Mesenchymal stem cell (in vitro differentiated cells and primary cell): Measurements from ENCODE around the gene GOLGA5.
"Not testable (repeated sequence)": the region's sequence is repeated elsewhere in the genome, so short reads cannot be mapped to it uniquely, and the experiment has no call there.

Source experiments
- DNase-seq: peaks from one replicate; pipeline ENCODE4 v3.0.0-alpha.2; 2013
- H2AFZ ChIP-seq: one replicate; pipeline ENCODE4 v1.6.1; 2013; ENCODE audit warnings: low read depth, mild to moderate bottlenecking, control low read depth, inconsistent platforms, low read length, moderate library complexity
- H2AK5ac ChIP-seq: 2 replicates; pipeline ENCODE4 v1.6.1; 2013; ENCODE audit warnings: low read length, moderate library complexity, mild to moderate bottlenecking, inconsistent platforms; ENCODE audit not compliant: severe bottlenecking
- H2BK120ac ChIP-seq: one replicate; pipeline ENCODE4 v1.6.1; 2013; ENCODE audit warnings: low read depth, mild to moderate bottlenecking, inconsistent platforms, low read length, moderate library complexity
- H2BK12ac ChIP-seq, 2 experiments: one replicate each; pipeline ENCODE4 v1.6.1; 2013; ENCODE audit warnings: inconsistent platforms in 2 of 2, low read length in 2 of 2, mild to moderate bottlenecking in 2 of 2, moderate library complexity in 2 of 2, control low read depth in 1 of 2
- H2BK15ac ChIP-seq: one replicate; pipeline ENCODE4 v1.6.1; 2013; ENCODE audit warnings: mild to moderate bottlenecking, low read depth, inconsistent platforms; ENCODE audit not compliant: poor library complexity, severe bottlenecking
- H2BK5ac ChIP-seq: 2 replicates; pipeline ENCODE4 v1.6.1; 2013; ENCODE audit warnings: low read depth, mild to moderate bottlenecking, low read length, control low read depth, inconsistent platforms; ENCODE audit not compliant: poor library complexity, severe bottlenecking
- H3K14ac ChIP-seq, 2 experiments: one replicate each; pipeline ENCODE4 v1.6.1; 2013; ENCODE audit warnings: inconsistent platforms in 2 of 2, low read length in 2 of 2, control low read depth in 1 of 2, mild to moderate bottlenecking in 1 of 2, moderate library complexity in 1 of 2
- H3K18ac ChIP-seq, 2 experiments: one replicate each; pipeline ENCODE4 v1.6.1; 2013; ENCODE audit warnings: inconsistent platforms in 2 of 2, low read length in 2 of 2, control low read depth in 1 of 2, low read depth in 1 of 2, mild to moderate bottlenecking in 1 of 2
- H3K23ac ChIP-seq, 2 experiments: one replicate each; pipeline ENCODE4 v1.6.1; 2013; ENCODE audit warnings: inconsistent platforms in 2 of 2, low read length in 2 of 2, mild to moderate bottlenecking in 2 of 2, moderate library complexity in 2 of 2, control low read depth in 1 of 2
- H3K27ac ChIP-seq: 2 replicates; pipeline ENCODE4 v1.5.1; 2013; ENCODE audit warnings: mild to moderate bottlenecking, moderate library complexity, low read length, control low read depth, inconsistent platforms; ENCODE audit not compliant: poor library complexity, severe bottlenecking
- H3K27me3 ChIP-seq, 2 experiments: 2 replicates each; pipeline versions ENCODE4 v1.6.1 to v1.7.0; 2013; ENCODE audit warnings: low read length in 2 of 2, mild to moderate bottlenecking in 2 of 2, moderate library complexity in 2 of 2, control low read depth in 1 of 2, inconsistent platforms in 1 of 2; ENCODE audit not compliant: control insufficient read depth in 1 of 2, insufficient read depth in 1 of 2
- H3K36me3 ChIP-seq, 2 experiments: 2 replicates each; pipeline versions ENCODE4 v1.6.1 to v1.7.0; 2013; ENCODE audit warnings: low read length in 2 of 2, control low read depth in 1 of 2, inconsistent platforms in 1 of 2, low read depth in 1 of 2, mild to moderate bottlenecking in 1 of 2; ENCODE audit not compliant: insufficient read depth in 2 of 2, control insufficient read depth in 1 of 2
- H3K4ac ChIP-seq, 2 experiments: one replicate each; pipeline ENCODE4 v1.6.1; 2013; ENCODE audit warnings: inconsistent platforms in 2 of 2, low read length in 2 of 2, mild to moderate bottlenecking in 2 of 2, moderate library complexity in 2 of 2, control low read depth in 1 of 2, low read depth in 1 of 2
- H3K4me1 ChIP-seq: 2 replicates; pipeline ENCODE4 v1.6.1; 2013; ENCODE audit warnings: low read depth, low read length, control low read depth; ENCODE audit not compliant: control insufficient read depth, insufficient read depth
- H3K4me2 ChIP-seq: 2 replicates; pipeline ENCODE4 v1.6.1; 2013; ENCODE audit warnings: low read length, mild to moderate bottlenecking, inconsistent platforms; ENCODE audit not compliant: poor library complexity, severe bottlenecking
- H3K4me3 ChIP-seq, 2 experiments: 2 replicates each; pipeline versions ENCODE4 v1.5.1 to v1.7.0; 2013; ENCODE audit warnings: low read length in 2 of 2, mild to moderate bottlenecking in 2 of 2, control low read depth in 1 of 2, low read depth in 1 of 2; ENCODE audit not compliant: insufficient read depth in 1 of 2
- H3K79me1 ChIP-seq: replicated peaks from 2 replicates; pipeline ENCODE4 v1.6.1; 2013; ENCODE audit warnings: mild to moderate bottlenecking, control low read depth, low read length, inconsistent platforms; ENCODE audit not compliant: poor library complexity, severe bottlenecking
- H3K9ac ChIP-seq: 2 replicates; pipeline ENCODE4 v1.7.0; 2013; ENCODE audit warnings: mild to moderate bottlenecking, low read length, moderate library complexity
- H3K9me3 ChIP-seq: 2 replicates; pipeline ENCODE4 v1.7.0; 2013; ENCODE audit warnings: mild to moderate bottlenecking, low read length; ENCODE audit not compliant: control insufficient read depth
- H4K8ac ChIP-seq: one replicate; pipeline ENCODE4 v1.6.1; 2013; ENCODE audit warnings: inconsistent platforms, mild to moderate bottlenecking, low read length, moderate library complexity
- H4K91ac ChIP-seq: one replicate; pipeline ENCODE4 v1.6.1; 2013; ENCODE audit warnings: mild to moderate bottlenecking, low read length, inconsistent platforms
- WGBS: methylation state at CpG from one replicate; pipeline ENCODE4 v1.1.7; 2013; ENCODE audit warnings: mixed read lengths; 5-methylcytosine and 5-hydroxymethylcytosine counted together

GOLGA5 gene

DNA sequence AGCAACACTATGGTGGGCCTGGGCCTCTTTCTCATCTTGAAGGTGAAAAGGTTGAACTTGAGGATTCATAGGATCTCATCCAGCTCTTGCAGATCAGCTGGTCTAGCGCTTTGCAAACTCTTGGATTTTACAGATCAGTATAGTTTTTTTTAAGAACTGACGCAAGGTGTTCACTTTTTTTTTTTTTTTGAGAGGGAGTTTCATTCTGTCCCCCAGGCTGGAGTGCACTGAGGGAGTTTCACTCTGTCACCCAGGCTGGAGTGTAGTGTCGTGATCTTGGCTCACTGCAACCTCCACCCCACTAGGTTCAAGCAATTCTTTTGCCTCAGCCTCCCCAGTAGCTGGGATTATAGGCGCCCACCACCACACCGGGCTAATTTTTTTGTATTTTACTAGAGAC is 25.3 kb upstream of the GOLGA5 start:
- Histone ChIP-seq H2BK5ac (no peak overlapping the region), H2AFZ (no peak overlapping the region), H3K23ac (no peak overlapping the region), H2AK5ac (no peak overlapping the region), H4K8ac (no peak overlapping the region), H3K4me1 (no peaks in the 10 kb centered on the region), H3K18ac (no peak overlapping the region), H2BK15ac (no peak overlapping the region), H3K4ac (no peak overlapping the region), H3K9me3 (no peaks in the 10 kb centered on the region), H3K36me3 (no peaks in the 10 kb centered on the region), H3K9ac (no peak overlapping the region), H4K91ac (no peak overlapping the region), H3K14ac (no peak overlapping the region), H3K27me3 (peaks cover 0 to 5% of the 10 kb centered on the region in 2 experiments), H3K4me2 (no peak overlapping the region), H2BK120ac (no peak overlapping the region), H3K27ac (no peak overlapping the region), H2BK12ac (no peak overlapping the region), H3K4me3 (no peak overlapping the region), H3K79me1 (no peaks in the 10 kb centered on the region)
- DNase-seq: no peak
- 95% methylated on average over 5 of the region's 5 CpGs for WGBS

DNA sequence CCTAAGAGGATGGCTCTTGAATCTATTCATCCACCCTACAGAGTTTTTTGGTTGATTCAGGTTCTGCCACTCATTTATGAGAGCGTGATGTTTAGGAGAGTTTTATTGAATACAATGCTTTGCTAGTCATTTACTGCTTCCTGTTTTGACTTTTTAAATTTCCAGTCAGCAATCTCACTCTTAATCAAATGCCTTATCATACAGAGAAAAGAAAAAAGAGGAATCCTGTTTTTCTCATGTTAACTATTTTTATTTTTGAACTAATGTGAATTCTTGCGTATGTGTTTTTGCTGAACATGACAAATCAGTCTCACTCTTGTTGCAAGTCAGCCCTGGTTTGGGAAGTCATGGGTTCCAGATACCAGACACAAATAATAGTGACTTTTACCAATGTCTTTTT is 23.6 kb upstream of the GOLGA5 start:
- Histone ChIP-seq H2AK5ac (no peak overlapping the region), H3K4me3 (no peak overlapping the region), H2BK15ac (no peak overlapping the region), H3K27ac (no peak overlapping the region), H3K36me3 (no peaks in the 10 kb centered on the region), H3K4me1 (no peaks in the 10 kb centered on the region), H3K23ac (no peak overlapping the region), H2AFZ (no peak overlapping the region), H3K9me3 (no peaks in the 10 kb centered on the region), H3K18ac (no peak overlapping the region), H4K91ac (no peak overlapping the region), H2BK120ac (no peak overlapping the region), H3K4ac (no peak overlapping the region), H3K4me2 (no peak overlapping the region), H3K14ac (no peak overlapping the region), H2BK5ac (no peak overlapping the region), H2BK12ac (no peak overlapping the region), H3K27me3 (peaks cover 0 to 5% of the 10 kb centered on the region in 2 experiments), H3K9ac (no peak overlapping the region), H3K79me1 (no peaks in the 10 kb centered on the region), H4K8ac (no peak overlapping the region)
- 100% methylated on average over 1 of the region's 2 CpGs for WGBS
- DNase-seq: no peak

DNA sequence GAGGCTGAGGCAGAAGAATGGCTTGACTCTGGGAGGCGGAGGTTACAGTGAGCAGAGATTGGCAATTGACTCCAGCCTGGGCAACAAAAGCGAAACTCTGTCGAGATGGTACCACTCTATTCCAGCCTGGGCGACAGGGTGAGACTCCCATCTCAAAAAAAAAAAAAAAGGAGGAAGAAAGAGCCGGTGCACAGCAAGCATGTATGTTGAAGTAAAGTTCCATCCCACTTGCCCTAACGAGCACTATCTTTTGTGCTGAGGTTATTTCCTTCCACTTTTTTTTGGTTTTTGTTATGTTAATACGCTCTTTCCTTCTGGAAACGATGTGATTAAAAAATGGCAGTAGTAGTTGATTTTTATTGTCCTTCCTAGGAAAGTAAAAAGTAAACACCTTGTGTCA is 19.5 kb upstream of the GOLGA5 start:
- Histone ChIP-seq H2AK5ac (no peak overlapping the region), H3K23ac (no peak overlapping the region), H3K18ac (no peak overlapping the region), H2BK120ac (no peak overlapping the region), H3K27me3 (peaks cover 0 to 5% of the 10 kb centered on the region in 2 experiments), H4K8ac (no peak overlapping the region), H3K4me3 (no peak overlapping the region), H2BK5ac (no peak overlapping the region), H3K79me1 (no peaks in the 10 kb centered on the region), H3K36me3 (no peaks in the 10 kb centered on the region), H3K4me2 (no peak overlapping the region), H3K4me1 (no peaks in the 10 kb centered on the region), H3K27ac (no peak overlapping the region), H2BK12ac (no peak overlapping the region), H4K91ac (no peak overlapping the region), H3K14ac (no peak overlapping the region), H2BK15ac (no peak overlapping the region), H3K9me3 (no peaks in the 10 kb centered on the region), H3K4ac (no peak overlapping the region), H3K9ac (no peak overlapping the region), H2AFZ (no peak overlapping the region)
- DNase-seq: no peak
- WGBS: 93% methylated on average over 7 of the region's 8 CpGs

DNA sequence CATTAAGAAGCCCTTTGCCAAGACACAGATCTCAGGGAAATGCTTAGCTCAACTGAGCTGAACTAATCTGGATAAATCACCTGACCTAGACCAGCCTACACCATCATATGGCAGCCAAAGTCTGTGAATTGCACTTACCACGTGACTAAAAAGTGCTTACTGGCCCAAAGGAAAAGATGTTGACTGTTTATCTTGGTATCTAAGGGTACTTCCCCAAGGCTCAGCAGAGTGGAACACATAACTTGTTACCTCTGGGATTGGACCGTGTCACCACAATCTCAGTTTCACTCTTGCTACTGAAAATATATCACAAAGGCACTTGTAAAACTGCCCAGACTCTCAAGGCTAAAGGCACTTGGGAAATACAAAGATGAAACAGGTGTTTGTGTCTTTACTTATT is 18.8 kb upstream of the GOLGA5 start:
- H3K9me3 ChIP-seq, H2BK120ac ChIP-seq, H3K23ac ChIP-seq, H4K91ac ChIP-seq, H3K79me1 ChIP-seq, H3K27me3 ChIP-seq, H2BK12ac ChIP-seq, H2AFZ ChIP-seq, H3K14ac ChIP-seq, H4K8ac ChIP-seq, H3K36me3 ChIP-seq, H3K9ac ChIP-seq, H3K4me3 ChIP-seq, H2AK5ac ChIP-seq, H3K27ac ChIP-seq, H2BK5ac ChIP-seq, H3K18ac ChIP-seq, H3K4me1 ChIP-seq, H3K4ac ChIP-seq, H2BK15ac ChIP-seq, H3K4me2 ChIP-seq: not testable (repeated sequence)
- DNase-seq: peak; percentile 44
- 83% methylated on average over 1 of the region's 2 CpGs for WGBS
